ENCODE measurements around the gene CHMP4A. TPM values are rescaled to one million over a fixed set of nuclear protein-coding genes. Genes with fewer than 3 reads are reported as not detected.
A peak's percentile ranks its signal among the peaks of the same experiment; 100 is the strongest.

The CHMP4A gene
- total RNA-seq, 1 donor: 90.8 TPM

DNA sequence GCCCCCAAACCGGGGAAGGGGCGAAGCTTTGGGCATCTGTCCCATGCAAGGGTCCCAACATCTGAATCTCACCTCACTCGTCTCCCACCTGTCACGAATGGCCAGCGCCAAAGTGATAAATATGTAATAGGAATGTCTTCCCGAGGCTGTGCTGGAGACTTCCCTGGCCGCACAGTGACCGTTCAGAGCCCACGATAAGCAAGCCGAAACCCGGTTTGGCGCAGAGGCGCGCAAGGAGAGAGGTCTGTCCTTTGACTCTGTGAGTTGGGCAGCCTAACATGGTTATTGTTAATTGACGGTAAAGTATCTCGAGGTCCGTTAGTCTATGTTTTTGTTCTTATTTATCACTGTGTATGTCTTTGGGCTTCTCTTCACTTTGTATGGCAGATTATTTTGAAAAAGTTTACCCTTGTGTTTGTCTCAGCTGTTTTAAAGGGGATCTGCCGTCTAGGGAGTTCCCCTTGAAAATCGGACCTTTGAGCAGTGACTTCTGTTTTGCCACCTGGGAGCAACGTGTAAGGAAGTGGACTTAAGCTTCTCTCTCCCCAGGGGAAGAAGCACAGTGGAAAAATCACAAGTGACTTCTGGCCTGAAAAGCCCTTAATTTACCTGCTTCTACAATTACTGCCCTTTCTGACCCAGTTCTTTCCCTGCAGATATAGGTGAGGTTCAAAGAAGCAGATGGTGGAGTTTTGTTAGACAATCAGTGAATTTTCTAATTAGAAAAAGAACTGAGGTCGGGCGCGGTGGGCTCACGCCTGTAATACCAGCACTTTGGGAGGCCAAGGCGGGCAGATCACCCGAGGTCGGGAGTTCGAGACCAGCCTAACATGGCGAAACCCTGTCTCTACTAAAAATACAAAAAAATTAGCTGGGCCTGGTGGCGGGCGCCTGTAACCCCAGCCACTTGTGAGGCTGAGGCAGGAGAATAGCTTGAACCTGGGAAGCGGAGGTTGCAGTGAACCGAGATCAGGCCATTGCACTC, 16.9 kb downstream of the CHMP4A start:
- peaks cover 36% of the 10 kb centered on the region for H3K4me1 ChIP-seq (ENCODE audit: insufficient read depth, low read length)

DNA sequence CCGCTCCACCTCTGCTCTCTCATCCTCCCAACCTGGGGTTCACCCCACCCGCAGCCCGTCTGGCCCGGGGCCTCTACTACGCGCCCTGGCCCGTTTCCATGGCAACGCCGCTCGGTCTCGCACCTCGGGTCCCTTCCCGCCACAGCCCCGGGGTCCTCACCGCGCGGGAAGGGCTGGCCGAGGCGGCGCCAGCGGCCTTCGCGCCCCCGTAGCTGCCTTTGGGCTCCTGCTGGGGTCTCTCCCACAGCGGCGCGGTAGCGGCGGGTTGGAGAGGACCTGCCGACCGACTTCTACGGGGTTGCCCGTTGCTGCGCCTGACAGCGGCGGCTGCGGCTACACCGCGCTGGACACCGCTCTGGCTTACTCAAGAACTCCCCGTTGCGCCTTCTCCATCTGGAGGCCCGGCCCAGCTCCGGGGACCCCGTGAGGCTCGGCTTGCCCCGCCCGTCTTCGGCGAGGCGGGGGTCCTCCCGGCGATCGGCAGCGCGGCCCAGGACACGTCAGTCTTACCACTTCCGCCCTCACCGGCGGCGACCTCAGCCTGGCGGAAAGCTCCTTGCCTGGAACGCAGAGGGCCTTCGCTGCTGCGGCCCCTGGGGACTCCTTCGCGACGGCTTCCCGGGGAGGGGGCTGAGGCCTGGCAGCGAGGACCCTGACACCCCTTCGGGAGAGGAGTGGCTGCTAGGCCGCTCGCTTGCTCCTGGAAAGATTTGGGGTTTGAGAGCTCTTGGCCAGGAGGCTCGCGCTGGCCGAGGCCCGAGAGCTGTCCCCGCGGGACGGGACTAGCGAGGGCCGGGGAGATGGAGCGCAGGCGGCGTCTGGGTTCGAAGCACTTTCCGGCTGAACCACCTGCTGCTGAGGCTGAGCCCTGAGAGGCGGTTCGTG, 17.9 kb downstream of the CHMP4A start, which contains the start of gene TM9SF1:
TM9SF1 (minus strand) TSS at position 256 of the 885 bp plus-strand sequence. CDS start 422 bp downstream, outside the sequence.
- Histone ChIP-seq H3K4me3 (ENCODE audit: low read length) (peak within 1 kb of the TSS; percentile 67), H3K4me1 (ENCODE audit: insufficient read depth, low read length) (peaks cover 36% of the 10 kb centered on the region), H3K27me3 (ENCODE audit: insufficient read depth, low read length) (no peaks in the 10 kb centered on the region), H3K9me3 (ENCODE audit: low read depth, low read length) (no peaks in the 10 kb centered on the region)

More for the DNA sequence above, 16.9 kb downstream of the CHMP4A start:
- no peaks in the 10 kb centered on the region for H3K27me3 ChIP-seq (ENCODE audit: insufficient read depth, low read length)
- H3K4me3 ChIP-seq (ENCODE audit: low read length): peak overlapping the region; percentile 67
- no peaks in the 10 kb centered on the region for H3K9me3 ChIP-seq (ENCODE audit: low read depth, low read length)

DNA sequence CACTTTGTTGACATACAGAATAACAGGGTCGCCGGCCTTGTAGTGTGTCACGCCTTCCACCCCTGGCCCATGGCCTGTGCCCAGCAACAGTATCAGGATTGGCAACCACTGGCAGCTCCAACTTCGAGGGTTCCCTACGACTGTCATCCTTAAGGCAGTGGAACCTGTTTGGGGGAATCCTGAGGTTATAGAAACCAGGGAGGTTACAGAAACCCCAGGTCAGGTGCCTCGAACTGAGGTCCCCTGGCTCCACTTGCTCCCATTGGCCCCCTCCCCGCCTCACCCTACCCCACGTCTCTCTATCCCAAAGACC, 18.5 kb downstream of the CHMP4A start:
- Histone ChIP-seq H3K27me3 (ENCODE audit: insufficient read depth, low read length) (no peaks in the 10 kb centered on the region), H3K4me1 (ENCODE audit: insufficient read depth, low read length) (peaks cover 36% of the 10 kb centered on the region), H3K4me3 (ENCODE audit: low read length) (peak overlapping the region; percentile 67), H3K9me3 (ENCODE audit: low read depth, low read length) (no peaks in the 10 kb centered on the region)

DNA sequence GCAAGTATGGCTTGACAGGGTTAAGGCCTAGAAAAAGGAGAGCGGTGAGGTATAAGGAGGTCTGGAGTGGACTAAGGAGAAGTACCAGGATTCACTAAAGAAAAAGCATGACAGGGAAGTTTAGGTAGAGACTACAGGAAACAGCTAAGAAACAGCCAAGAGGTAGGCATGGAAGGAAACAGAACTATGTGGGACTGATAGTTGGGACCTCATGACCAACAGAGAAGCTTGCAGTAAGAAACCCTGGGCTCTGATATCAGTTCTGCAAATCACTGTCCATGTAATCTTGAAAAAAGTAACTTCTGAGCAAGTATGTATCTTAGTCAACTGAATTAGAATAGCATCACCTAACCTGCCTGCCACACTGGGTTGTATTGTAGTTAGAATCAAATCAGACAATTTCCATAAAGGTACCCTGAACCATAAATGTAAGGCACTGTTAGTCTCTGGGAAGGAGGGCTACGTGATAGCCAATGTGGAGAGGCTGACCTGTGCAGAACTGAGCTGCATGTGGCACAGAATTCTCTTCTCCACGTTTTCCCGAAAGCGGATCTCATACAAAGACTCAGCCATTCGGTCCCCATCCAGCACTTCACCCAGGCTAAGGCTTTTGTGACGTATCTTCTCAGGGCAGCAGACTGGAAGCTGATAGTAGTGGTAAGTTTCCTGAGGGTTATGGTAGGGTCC, 19.0 kb downstream of the CHMP4A start:
- Histone ChIP-seq H3K27me3 (ENCODE audit: insufficient read depth, low read length) (no peaks in the 10 kb centered on the region), H3K4me1 (ENCODE audit: insufficient read depth, low read length) (peaks cover 39% of the 10 kb centered on the region), H3K4me3 (ENCODE audit: low read length) (no peak overlapping the region), H3K9me3 (ENCODE audit: low read depth, low read length) (no peaks in the 10 kb centered on the region)

DNA sequence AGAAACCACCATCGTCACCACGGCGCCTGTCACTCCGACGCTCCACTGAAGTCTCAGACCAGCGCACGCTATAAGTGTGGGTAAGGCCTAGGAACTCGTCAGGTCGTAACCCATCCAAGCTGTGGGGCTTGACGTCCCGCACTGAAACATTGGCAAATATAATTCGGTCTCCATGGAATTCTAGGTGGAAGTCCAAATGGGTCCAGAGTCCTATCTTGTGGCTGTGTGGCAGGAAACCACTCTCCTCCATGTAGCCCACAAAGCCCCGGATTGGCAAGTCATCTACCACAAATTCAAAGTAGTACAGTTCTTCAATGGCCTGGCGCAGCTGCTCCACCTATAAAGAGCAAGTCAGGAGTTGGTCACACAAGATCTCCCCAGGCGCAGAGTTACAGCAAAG, 20.4 kb downstream of the CHMP4A start:
- Histone ChIP-seq H3K27me3 (ENCODE audit: insufficient read depth, low read length) (no peaks in the 10 kb centered on the region), H3K4me1 (ENCODE audit: insufficient read depth, low read length) (peaks cover 43% of the 10 kb centered on the region), H3K4me3 (ENCODE audit: low read length) (no peak overlapping the region), H3K9me3 (ENCODE audit: low read depth, low read length) (no peaks in the 10 kb centered on the region)

DNA sequence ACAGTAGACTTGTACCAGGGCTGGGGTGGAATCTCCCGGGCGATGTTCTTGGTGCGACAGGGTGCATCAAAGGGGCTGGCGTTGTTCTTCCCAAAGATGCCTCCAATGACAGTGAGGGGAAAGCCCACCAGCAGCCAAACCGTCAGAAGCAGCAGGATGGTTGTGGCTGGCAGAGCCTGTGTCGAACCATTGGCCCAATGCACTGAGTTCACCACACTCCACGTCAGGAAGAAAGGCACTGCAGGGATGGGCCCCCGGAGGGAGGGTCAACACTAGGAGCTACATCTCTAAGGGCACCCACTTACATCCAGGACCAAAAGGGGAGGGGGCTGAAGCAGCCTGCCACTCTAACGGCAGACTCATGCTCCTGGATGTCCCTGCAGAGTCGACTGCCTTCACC, 22.9 kb downstream of the CHMP4A start:
- H3K27me3 ChIP-seq (ENCODE audit: insufficient read depth, low read length): no peaks in the 10 kb centered on the region
- peaks cover 37% of the 10 kb centered on the region for H3K4me1 ChIP-seq (ENCODE audit: insufficient read depth, low read length)
- H3K9me3 ChIP-seq (ENCODE audit: low read depth, low read length): no peaks in the 10 kb centered on the region
- no peak overlapping the region for H3K4me3 ChIP-seq (ENCODE audit: low read length)

DNA sequence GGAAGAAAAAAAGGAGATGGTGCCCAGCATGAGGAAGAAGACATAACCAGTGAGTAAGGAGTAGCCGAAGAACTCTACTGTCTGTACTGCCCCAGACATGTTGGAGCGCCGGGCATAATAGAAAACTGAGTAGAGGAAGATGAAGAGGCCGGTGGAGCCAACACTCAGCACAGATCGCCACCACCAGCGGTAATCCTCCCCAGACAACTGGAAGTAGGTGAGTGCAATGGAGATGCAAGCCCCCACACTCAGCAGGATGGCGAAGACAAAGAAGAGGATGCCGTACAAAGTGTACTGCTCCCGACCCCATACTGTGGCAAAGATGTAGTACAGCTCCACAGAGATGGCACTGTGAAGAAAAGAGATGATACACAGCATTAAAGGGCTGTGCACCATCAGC, 23.8 kb downstream of the CHMP4A start:
- Histone ChIP-seq H3K4me1 (ENCODE audit: insufficient read depth, low read length) (peaks cover 31% of the 10 kb centered on the region), H3K9me3 (ENCODE audit: low read depth, low read length) (no peaks in the 10 kb centered on the region), H3K4me3 (ENCODE audit: low read length) (no peak overlapping the region), H3K27me3 (ENCODE audit: insufficient read depth, low read length) (no peaks in the 10 kb centered on the region)

DNA sequence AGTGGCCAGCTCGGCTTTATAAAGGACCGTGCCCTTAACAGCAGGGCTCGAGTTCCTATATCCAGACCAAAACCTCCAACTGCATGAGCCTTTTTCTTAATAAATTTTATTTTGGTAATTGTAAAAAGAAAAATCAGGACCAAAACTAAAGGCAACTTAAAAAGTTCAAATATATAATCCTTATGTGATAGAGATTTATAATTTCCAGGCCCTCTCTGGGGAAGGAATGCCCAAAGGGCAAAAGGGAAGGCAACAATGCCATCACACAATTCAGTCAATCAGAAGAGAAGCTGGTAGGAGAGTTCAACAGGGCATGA, 24.3 kb downstream of the CHMP4A start:
- no peaks in the 10 kb centered on the region for H3K9me3 ChIP-seq (ENCODE audit: low read depth, low read length)
- H3K27me3 ChIP-seq (ENCODE audit: insufficient read depth, low read length): no peaks in the 10 kb centered on the region
- H3K4me3 ChIP-seq (ENCODE audit: low read length): no peak overlapping the region
- peaks cover 27% of the 10 kb centered on the region for H3K4me1 ChIP-seq (ENCODE audit: insufficient read depth, low read length)

DNA sequence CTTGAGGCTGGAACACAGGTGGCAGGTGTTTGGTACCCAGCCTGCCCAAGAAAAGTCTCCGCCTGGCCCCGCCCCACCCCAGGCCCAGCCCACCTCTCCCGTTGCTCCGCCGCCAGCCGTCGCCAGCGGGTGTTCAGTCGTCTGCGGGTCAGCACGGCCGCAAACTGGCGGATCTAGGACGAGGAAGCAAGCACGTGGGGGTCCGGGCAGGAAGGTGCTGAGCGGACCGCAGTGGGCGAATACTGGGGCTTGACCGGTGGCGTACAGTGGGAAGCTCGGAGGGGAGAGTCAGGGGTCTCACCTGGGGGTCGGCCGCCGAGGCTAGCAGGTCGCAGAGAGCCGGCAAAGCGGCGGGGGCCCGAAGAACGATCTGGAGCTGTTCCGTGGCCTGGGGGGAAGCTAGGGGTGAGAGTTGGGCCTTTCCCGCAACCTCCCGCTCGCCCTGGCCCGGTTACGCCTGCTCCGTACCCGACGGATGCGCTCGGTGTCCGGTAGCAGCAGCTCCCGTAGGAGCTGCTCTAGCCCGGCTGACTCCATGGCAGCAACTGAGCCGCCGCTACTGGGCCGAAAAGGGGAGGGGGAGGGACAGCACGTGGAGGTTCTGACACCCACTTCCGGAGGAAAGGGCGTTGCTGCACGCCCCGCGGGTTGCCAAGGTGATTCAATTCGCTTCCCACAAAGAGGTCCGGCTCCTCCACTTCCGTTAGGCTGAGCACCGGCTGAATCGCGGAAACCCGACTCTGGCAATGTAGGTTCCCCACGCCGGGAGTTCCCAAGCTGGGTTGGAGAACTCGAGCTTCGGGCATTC, 24.8 kb downstream of the CHMP4A start, which contains the start of gene IPO4:
IPO4 (minus strand) TSS at position 566 of the 808 bp plus-strand sequence; CDS start at position 537, 29 bp downstream.
- Histone ChIP-seq H3K4me3 (ENCODE audit: low read length) (peak within 1 kb of the TSS; percentile 57), H3K4me1 (ENCODE audit: insufficient read depth, low read length) (peaks cover 27% of the 10 kb centered on the region), H3K9me3 (ENCODE audit: low read depth, low read length) (no peaks in the 10 kb centered on the region), H3K27me3 (ENCODE audit: insufficient read depth, low read length) (no peaks in the 10 kb centered on the region)

DNA sequence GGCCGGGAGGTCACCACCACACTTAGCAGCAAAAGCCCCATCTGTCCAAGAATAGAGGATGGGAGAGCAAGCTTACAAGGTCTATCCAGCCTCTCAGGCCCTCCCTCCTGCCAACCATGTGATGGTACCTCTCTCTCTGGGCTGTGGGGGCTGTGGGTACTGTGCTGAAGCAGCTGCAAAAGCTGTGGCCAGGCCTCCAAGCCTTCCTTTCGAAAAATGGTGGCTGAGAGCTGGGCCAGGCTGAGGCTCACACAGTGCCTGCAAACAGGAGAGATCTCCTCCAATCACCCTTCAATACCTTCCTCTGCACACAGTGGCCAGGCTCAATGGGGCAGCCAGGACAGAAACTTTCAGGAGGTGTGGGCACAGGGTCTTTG, 25.8 kb downstream of the CHMP4A start:
- H3K4me3 ChIP-seq (ENCODE audit: low read length): no peak overlapping the region
- H3K9me3 ChIP-seq (ENCODE audit: low read depth, low read length): no peaks in the 10 kb centered on the region
- H3K4me1 ChIP-seq (ENCODE audit: insufficient read depth, low read length): peaks cover 27% of the 10 kb centered on the region
- no peaks in the 10 kb centered on the region for H3K27me3 ChIP-seq (ENCODE audit: insufficient read depth, low read length)

DNA sequence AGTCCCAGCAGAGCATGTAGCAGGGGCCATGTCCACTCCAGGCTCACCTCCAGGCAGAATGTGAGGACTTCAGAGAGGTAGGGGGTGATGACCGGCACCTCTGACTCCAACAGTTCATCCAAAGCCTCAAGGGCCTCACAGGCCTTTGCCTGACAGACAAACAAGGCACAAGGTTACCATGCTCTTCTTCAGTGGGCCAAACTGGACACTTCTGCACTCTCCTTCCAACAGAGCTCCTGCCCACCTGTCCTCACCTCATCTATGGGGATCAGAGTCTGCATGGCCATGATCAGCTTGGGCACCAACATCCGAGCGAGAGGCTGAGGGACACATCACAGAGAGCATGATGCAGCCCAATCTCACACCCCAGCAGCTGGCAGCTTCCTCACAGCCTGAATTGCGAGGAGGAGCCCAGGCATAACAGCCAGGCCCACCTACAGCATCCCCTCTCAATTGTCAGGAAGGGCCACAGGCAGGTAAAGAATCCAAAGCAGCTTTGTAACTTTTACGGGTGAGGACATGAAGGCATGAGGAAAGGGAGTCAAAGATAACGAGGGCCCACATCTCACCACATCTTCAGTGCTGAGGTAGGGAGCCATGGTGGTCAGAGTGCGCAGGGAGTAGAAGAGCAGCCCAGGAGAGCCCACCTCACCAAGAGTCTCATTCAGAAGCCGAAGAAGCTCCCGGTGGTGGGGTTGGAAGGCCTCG, 26.3 kb downstream of the CHMP4A start:
- peaks cover 27% of the 10 kb centered on the region for H3K4me1 ChIP-seq (ENCODE audit: insufficient read depth, low read length)
- no peaks in the 10 kb centered on the region for H3K27me3 ChIP-seq (ENCODE audit: insufficient read depth, low read length)
- no peak overlapping the region for H3K4me3 ChIP-seq (ENCODE audit: low read length)
- no peaks in the 10 kb centered on the region for H3K9me3 ChIP-seq (ENCODE audit: low read depth, low read length)

DNA sequence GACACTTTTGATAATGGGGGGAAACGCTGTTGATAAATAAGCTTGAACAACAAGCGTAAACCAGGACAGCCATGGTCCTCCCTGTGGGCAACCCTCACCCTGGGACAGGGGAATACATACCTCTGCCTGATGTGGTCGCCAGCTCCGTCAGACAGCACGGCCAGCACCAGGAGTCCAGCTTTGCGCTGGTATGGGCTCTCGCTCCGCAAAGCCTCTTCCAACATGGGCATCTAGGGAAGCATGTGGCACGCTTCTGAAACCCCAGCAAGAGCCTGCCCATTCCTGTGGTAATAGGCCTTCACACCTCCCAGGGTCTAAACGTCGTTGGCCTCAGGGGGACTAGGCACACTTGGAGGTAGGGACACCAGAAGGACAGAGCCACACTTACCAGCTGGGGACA, 27.5 kb downstream of the CHMP4A start:
- Histone ChIP-seq H3K27me3 (ENCODE audit: insufficient read depth, low read length) (no peaks in the 10 kb centered on the region), H3K9me3 (ENCODE audit: low read depth, low read length) (no peaks in the 10 kb centered on the region), H3K4me3 (ENCODE audit: low read length) (no peak overlapping the region), H3K4me1 (ENCODE audit: insufficient read depth, low read length) (peaks cover 27% of the 10 kb centered on the region)

DNA sequence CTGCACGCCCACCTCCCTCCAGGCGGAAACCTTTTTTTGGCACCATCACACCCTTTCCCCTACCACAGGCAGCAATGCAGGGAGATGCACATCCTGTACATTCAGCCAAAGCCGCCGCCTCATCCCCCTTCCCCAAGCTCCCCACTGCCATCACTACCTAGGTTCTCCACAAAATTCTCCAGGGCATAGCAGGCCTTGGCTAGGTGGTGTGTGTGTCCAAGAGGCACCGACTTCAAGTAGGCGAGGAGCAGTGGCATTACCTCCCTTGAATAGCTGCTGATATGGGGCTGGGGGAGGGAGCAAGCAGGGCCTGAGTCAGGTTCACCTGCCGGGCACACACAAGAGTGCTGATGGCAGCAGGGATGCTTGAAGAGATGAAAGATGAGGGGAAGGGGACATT, 28.3 kb downstream of the CHMP4A start:
- H3K4me1 ChIP-seq (ENCODE audit: insufficient read depth, low read length): peaks cover 27% of the 10 kb centered on the region

More for the DNA sequence above, 28.3 kb downstream of the CHMP4A start:
- Histone ChIP-seq H3K9me3 (ENCODE audit: low read depth, low read length) (no peaks in the 10 kb centered on the region), H3K4me3 (ENCODE audit: low read length) (no peak overlapping the region), H3K27me3 (ENCODE audit: insufficient read depth, low read length) (no peaks in the 10 kb centered on the region)
